NCI-H1048 (cell line): ENCODE results near the gene SPRR5.

Experiments
- DNase-seq: peaks from one replicate; lab custom pipeline; 2025; lab: John Stamatoyannopoulos, UW

The SPRR5 gene

GRCh38 chr1:152946248-152946647 is 758 bp upstream of the SPRR5 start:
- no peak for DNase-seq

- DNase-seq: no peak
These were observed 4.7 kb downstream of the SPRR5 start for GRCh38 chr1:152951711-152952110.

GRCh38 chr1:152953761-152954160 is 6.8 kb downstream of the SPRR5 start:
- no peak for DNase-seq

- no peak for DNase-seq
These were observed 7.4 kb downstream of the SPRR5 start for GRCh38 chr1:152954436-152954835.

GRCh38 chr1:152957561-152957960 is 10.6 kb downstream of the SPRR5 start:
- DNase-seq: no peak

- DNase-seq: no peak
These were observed 12.3 kb downstream of the SPRR5 start for GRCh38 chr1:152959273-152959672.

GRCh38 chr1:152959801-152960451 is 12.9 kb downstream of the SPRR5 start:
- no peak for DNase-seq

GRCh38 chr1:152960452-152961044 is 13.5 kb downstream of the SPRR5 start:
- no peak for DNase-seq

GRCh38 chr1:152961226-152961891 is 14.4 kb downstream of the SPRR5 start:
- DNase-seq: no peak

GRCh38 chr1:152962876-152963415 is 15.9 kb downstream of the SPRR5 start:
- DNase-seq: no peak

- no peak for DNase-seq
These were observed 17.5 kb downstream of the SPRR5 start for GRCh38 chr1:152964536-152964935.

- no peak for DNase-seq
These were observed 18.8 kb downstream of the SPRR5 start for GRCh38 chr1:152965853-152966252.

- no peak for DNase-seq
These were observed 20.2 kb downstream of the SPRR5 start for GRCh38 chr1:152967201-152967600.

GRCh38 chr1:152968248-152968647 is 21.2 kb downstream of the SPRR5 start:
- DNase-seq: no peak

GRCh38 chr1:152969036-152969435 is 22.0 kb downstream of the SPRR5 start:
- DNase-seq: no peak

GRCh38 chr1:152970495-152970894 is 23.5 kb downstream of the SPRR5 start, which contains the start of gene SPRR4:
Gene SPRR4, plus strand, starts transcription at chr1:152970648. Its CDS starts 1,243 bp downstream, at chr1:152971891.
- DNase-seq: no peak

GRCh38 chr1:152972196-152972886 is 25.3 kb downstream of the SPRR5 start:
- no peak for DNase-seq

- DNase-seq: no peak
These were observed 29.7 kb downstream of the SPRR5 start for GRCh38 chr1:152976688-152977087.

- DNase-seq: no peak
These were observed 30.6 kb downstream of the SPRR5 start for GRCh38 chr1:152977614-152978013.

- DNase-seq: no peak
These were observed 33.7 kb downstream of the SPRR5 start for GRCh38 chr1:152980676-152981075.

- no peak for DNase-seq
These were observed 34.3 kb downstream of the SPRR5 start for GRCh38 chr1:152981146-152981871.

- DNase-seq: no peak
These were observed 35.1 kb downstream of the SPRR5 start for GRCh38 chr1:152982076-152982475.
